Measurements from ENCODE around the gene CCDC191.

DNA sequence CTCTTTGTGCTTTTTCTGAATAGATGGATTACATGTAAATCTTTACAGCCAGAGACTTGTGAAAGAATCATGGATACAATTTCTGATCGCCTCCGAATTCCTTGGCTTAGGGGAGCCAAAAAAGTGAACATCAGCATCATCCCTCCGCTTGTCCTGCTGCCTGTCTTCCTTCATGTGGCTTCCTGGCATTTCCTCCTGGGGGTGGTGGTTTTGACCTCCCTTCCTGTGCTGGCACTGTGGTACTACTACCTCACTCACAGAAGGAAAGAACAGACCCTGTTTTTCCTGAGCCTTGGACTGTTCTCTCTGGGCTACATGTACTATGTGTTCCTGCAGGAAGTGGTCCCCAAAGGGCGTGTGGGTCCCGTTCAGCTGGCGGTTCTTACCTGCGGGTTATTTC is 102.6 kb downstream of the CCDC191 start:
- TF ChIP-seq, protein P1, sequence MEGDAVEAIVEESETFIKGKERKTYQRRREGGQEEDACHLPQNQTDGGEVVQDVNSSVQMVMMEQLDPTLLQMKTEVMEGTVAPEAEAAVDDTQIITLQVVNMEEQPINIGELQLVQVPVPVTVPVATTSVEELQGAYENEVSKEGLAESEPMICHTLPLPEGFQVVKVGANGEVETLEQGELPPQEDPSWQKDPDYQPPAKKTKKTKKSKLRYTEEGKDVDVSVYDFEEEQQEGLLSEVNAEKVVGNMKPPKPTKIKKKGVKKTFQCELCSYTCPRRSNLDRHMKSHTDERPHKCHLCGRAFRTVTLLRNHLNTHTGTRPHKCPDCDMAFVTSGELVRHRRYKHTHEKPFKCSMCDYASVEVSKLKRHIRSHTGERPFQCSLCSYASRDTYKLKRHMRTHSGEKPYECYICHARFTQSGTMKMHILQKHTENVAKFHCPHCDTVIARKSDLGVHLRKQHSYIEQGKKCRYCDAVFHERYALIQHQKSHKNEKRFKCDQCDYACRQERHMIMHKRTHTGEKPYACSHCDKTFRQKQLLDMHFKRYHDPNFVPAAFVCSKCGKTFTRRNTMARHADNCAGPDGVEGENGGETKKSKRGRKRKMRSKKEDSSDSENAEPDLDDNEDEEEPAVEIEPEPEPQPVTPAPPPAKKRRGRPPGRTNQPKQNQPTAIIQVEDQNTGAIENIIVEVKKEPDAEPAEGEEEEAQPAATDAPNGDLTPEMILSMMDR (IDR thresholded peaks at IDR 0.05; ENCODE audit: insufficient read depth, low read length, poor library complexity, severe bottlenecking), result no peak
- TF ChIP-seq EZH2phosphoT487 (conservative IDR thresholded peaks at IDR 0.05; ENCODE audit: low read length), result no peak
